GM04504 (cell line): Measurements from ENCODE around the gene NCOA5.
A peak's percentile ranks its signal among the peaks of the same experiment; 100 is the strongest.

Experiments
- DNase-seq: peaks from one replicate; pipeline ENCODE4 v3.0.0-alpha.2; 2012; ENCODE audit warnings: low read depth

Gene NCOA5

DNA sequence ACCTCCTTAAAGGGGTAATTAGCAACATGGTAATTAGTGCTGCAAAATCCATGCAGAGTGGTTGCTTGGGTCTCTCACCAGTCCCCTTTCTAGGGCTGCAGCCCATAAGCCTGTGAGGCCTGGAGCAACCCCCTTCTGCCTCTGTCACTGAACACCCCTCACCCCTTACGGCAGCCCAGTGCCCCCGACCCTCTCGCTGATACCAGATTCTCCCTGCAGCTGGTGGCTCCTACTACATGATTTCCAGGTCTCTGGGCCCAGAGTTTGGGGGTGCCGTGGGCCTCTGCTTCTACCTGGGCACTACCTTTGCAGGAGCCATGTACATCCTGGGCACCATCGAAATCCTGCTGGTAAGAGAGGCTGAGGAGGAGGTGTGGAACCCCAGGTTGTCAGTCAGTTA lies 52.7 kb downstream of the NCOA5 start:
- no peak for DNase-seq

GRCh38 chr20:46036370-46036769 lies 53.4 kb downstream of the NCOA5 start:
- DNase-seq = no peak

DNA sequence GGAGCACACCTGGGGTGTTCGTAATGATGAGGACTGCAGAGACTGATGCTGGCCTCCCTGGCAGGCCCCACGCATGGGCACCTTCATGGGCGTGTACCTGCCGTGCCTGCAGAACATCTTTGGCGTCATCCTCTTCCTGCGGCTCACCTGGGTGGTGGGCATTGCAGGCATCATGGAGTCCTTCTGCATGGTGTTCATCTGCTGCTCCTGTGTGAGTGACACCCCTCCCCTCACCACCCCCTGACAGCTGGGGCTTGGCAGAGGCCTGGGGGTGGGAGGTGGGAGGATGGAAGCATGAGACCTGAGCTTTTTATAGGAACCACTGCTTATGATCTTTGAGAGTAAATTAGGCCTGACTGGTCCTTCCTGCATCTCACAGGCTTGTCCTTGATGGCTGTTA lies 54.0 kb downstream of the NCOA5 start:
- no peak for DNase-seq

DNA sequence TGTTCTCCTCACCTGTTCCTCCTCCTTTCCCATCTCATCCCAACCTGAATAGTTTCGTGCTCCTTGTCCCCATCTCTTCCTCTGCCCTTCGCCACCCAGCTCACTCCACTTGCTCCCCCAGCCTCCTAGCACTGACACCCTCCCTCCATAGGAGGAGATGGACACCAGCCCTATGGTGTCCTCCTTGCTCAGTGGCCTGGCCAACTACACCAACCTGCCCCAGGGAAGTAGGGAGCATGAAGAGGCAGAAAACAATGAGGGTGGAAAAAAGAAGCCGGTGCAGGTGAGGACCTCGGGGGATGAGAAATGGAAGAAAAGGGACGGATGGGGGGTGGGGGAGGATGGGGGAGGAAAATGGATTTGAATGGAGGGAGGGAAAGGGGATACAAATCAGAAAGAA lies 54.5 kb downstream of the NCOA5 start:
- DNase-seq = no peak

DNA sequence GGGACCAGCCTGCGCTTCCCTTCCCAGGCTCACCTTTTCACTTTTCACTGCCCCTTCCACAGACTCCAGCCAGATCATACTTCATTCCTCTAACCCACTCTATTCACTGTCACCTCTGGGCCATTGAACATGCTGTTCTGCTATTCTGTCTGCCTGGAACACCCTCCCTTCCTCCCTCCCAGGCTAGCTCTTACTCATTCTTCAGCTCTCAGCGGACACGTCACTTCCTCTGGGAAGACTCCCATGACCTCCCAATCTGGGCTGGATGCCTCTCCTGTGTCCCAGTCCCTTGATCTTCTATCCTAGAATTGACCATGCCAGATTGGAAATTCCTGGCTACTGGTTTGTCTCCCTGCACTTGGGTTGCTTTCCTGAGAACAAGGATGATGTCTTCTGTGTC lies 55.7 kb downstream of the NCOA5 start:
- no peak for DNase-seq

- no peak for DNase-seq
These were observed 58.0 kb downstream of the NCOA5 start for GRCh38 chr20:46031701-46032254.

DNA sequence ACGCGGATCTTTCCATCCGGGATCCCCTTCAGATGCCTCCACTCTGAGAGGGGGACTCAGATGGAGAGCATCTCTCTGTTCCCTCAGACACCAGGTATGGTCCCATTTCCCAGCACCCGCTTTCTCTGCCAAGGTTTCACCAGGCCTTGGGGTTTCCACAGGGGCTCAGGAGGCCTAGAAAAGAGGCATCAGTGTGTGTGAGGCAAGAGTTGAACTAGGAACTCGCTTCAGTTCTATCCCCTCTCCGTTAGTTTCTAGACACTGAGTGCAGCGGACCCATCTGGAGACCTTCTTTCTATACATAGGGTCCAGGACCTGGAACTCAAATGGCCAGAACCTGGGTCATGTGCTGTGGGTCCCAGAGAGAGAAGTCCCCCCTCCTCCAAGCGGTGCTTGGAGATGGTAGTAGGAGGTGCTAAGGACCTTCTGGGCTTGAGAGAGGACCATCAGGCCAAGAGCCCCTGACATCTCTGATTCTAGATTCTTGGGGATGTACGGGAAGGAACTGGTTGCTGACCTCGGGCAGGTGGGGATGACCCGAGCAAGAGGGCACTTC lies 58.7 kb downstream of the NCOA5 start:
- DNase-seq = no peak

DNA sequence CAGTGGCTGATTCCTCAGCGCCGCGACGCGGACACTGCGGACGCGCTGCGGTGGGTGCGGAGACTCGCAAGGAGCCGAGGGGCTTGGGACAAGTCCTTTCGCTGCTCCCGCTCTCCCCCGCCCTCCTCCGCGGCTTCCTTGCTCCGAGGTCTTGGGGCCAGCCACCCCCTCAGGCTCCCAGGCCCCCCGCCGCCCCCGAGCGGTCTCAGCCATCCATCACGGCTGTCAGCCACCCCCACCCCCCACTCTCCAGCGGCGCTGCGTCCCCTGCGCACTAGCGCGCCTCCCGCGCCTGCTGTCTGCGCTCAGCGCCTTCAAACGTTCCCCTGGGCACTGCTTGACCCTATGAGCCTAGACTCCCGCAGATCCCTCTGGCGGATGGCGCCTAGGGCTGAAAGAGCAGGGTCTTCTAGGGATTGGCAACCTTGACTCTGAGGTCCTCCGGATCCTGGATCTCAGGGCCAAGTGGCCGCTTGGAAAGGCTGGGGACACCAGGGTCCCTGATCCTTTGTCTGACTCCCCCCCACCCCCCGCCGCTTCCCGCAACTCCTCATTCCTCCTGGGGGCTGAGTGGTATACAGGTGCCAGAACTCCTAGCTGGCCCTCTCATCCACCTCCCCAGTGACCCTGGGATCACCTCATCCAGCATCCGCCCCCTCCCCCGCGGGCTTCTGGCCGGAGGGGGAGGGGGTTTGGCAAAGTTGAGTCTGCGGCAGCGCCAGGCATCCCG lies 59.3 kb downstream of the NCOA5 start:
- DNase-seq = no peak

DNA sequence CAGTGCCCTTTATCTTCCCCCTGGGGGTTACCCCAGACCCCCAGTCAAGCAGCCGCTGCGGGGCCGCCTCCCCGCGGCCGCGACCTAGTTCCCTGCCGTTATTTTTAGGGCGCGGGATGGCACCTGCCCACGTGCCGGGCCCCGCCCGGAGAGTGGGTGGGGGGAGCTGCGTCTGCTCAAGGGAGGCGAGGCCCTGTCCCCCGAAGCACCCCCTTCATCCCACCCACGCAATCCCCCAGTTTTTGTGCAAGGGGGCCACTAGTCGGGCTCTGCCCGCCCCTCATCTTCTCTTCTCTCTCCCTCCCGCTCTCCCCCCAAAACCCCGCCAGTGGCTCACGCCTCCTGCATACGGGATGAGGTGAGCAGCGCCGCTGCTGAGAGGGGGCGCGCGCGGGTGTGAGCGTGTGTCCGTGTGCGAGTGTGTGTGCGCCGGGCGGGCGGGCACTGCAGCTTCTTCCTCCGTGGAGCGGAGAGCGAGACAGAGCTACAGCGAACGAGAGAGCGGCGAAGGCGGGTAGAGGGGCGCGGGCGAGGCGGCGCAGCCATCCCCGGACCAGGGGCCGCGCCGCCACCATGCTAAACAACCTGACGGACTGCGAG lies 60.9 kb downstream of the NCOA5 start, which contains the start of gene SLC12A5:
SLC12A5 (plus strand) TSS at position 444 of the 600 bp plus-strand sequence; CDS start at position 574, 130 bp downstream.
- DNase-seq = no peak

DNA sequence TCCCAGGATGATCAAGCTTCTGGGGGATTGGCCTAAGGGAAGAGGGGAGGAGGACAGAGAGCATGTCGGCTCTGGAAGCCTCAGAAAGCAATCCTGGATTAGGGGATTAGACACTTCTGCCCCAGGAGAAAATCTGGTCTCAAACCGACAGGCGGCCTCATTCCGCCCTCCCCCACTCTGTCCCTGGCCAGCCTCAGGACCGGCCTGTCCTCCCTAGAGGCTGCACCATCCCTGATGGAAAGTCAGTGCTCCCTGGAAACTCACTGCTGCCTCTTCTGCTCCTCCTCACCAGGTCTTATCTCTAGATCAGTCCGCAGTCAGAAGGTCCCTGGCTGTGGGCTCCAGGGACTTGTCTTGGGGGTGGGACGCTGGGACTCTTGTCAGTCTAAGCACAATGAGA lies 61.7 kb downstream of the NCOA5 start:
- no peak for DNase-seq

GRCh38 chr20:46027245-46027853 lies 62.4 kb downstream of the NCOA5 start:
- DNase-seq = peak; percentile 26

DNA sequence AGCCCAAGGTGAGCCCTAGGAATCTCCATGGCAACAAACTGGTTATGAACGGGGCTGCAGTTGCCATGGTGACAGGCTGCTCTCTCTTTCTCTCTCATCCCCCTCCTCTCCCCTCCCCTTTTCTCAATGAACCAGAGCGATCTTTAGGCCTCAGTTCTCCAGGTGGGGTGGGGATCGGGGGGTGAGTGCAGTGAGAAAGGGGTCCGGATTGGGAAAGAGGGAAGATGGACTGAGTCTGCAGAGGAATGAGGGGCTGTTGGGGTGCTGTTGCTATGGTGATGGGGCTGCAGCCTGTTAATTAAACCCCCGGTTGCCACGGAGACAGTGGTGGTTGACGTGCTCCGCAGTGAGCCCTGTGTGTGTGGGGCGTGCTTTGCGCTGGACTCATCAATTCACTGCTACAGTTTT lies 64.4 kb downstream of the NCOA5 start:
- DNase-seq = no peak

GRCh38 chr20:46023999-46024398 lies 65.8 kb downstream of the NCOA5 start:
- no peak for DNase-seq

DNA sequence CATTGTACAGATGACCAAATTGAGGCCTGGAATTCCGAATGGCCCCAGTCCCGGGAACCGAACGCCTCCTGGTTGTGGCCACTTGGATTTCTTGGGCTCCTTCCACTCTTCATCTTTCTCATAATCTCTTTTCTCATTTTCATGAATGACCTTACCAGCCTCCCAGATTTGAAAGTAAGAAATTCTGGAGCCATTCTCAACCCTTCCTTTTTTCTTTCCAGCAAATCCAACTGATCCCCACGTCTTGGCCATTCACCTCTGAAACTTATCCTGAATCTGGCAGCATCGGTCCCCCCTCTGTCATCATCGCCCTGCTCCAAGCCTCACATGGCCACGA lies 66.6 kb downstream of the NCOA5 start:
- no peak for DNase-seq

DNA sequence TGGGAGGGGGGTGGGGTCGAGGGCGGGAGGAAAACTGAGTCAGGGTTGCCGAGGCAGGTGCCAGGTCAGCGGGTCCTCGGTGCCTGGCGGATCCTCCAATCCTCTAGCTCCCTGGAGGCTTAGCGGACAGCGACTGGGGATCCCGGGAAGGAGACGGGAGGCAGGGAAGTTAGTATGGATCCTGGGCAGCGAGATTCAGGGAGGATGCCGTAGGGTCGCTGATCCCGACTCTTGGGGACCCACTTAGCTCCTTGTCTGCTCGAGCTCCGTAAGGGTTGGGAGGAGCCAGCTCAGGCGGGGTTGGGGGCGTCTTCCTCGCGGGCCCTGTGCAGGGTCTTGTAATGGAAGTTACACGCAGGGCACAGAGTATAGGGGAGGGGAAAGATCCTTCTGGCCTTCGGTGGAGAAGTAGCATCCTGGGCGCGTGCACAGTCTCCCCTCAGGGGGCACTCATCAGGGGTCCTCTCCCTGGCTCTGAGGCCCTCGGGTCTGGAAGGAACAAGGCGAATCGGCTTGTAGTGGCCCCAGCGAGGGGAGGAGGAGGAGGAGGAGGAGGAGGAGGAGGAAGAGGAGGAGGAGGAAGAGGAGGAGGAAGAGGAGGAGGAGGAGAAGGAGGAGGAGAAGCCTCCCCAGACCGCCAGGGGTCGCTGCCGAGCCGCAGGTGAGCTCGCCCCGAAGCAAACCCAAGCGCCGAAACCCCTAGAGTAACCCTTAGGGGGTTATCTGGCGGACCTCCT lies 67.2 kb downstream of the NCOA5 start:
- DNase-seq = no peak

DNA sequence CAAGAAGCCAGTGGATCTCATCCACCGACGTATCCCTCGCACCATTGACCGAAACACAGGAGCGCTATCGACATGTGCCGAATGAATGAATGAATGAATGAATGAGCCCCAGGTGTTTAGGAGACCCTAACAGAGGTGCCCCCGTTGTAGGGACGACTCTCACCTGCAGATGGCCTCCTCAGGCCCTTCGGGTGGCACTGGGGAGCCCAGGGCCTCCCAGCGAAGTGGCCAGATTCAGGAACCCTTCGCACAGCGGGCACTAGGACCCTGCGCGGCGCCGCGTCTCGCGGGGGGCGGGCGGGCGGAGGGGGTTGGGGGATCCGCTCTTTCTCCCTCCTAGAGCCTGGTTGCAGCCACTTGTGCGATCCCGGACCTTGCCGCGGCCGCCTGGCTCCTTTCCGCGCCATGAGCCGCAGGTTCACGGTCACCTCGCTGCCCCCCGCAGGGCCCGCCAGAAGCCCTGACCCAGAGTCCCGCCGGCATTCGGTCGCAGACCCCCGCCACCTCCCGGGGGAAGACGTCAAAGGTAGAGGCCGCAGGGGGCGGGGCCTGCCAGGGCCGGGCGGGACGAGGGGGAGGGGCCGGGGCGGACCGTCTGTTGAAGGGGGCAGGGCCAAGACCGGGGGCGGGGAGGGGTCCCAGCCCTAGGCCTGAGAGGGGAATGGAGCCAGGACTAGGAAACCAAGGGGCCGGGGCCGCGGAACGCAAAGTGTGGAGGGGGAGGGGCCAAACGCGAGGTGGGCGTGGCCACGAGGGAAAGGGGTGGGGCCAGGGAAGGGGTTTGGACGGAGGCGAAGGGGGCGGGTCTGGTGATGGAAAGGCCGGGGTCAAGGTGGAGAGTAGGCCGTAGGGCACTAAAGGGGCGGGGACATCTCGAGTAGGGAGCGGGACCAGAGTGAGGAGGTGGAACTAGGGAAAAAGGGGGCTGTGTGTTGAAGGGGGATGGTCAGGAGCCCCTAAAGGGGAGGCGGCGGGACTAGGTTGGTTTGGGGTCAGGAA lies 68.1 kb downstream of the NCOA5 start:
- DNase-seq = no peak

- DNase-seq = no peak
These were observed 69.2 kb downstream of the NCOA5 start for GRCh38 chr20:46020555-46020954.

GRCh38 chr20:46018611-46019010 lies 71.2 kb downstream of the NCOA5 start:
- DNase-seq = no peak

DNA sequence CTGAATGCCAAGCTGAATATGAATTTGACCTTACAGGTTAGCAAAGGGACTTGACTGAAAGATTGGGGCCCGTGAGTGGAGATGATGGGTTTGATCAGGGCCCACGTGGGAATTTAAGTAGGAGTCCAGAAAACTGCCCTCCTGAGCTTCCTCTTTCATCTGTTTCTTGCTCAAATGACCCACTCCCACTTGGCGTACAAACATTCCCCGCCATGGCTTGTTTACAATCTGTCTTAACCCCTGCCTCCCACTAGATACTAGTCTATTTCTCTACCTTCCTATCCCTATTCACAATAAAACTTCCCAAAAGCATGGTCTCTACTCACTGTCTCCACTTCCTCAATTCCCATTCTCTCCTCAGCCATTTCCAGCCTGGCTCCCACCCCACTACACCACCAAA lies 71.7 kb downstream of the NCOA5 start:
- no peak for DNase-seq

DNA sequence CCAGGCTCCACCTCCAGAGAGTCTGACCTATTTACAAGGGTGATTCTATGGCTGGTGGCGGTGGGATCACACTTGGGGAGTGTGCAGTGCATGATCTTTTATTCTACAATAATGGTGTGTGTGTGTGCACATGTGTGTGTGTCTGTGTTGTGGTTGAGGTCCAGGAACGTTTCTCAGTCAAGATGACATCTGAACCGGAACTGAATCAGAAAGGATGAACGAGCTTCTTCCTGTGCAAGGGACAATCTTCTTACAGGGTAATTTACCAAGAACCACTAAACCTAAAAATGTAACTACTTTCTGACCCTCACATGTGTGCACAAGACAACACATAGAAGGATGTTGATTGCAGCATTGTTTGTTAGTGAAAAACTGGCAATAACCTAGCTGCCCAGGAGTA lies 72.5 kb downstream of the NCOA5 start:
- DNase-seq = no peak
